GM18907 (cell line): ENCODE measurements around the gene FBXO2.

Experiments used
- ATAC-seq: cut with Tn5 transposase; IDR thresholded peaks from one replicate; pipeline ENCODE4 v1.9.1; 2021; ENCODE audit warnings: mild to moderate bottlenecking, moderate library complexity; ENCODE audit not compliant: unreplicated experiment

The FBXO2 gene

DNA sequence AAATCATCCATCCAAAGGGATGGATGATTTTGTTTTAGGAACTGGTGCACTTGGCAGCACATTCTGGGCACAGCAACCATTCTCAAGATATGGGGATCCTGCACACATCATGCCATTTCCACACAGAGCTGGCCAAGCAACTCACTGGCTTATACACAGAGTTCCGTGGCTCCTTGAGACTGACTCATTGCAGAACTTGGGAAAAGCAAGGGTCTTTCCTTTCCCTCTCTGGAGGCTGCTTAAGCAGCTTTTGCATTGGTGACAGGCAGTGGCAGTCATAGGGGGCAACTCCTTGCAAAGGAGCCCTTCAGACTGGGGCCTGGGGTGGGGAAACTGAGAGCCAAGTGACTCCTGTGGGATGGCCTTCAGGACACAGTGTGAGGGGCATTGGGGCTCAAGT lies 28.6 kb upstream of the FBXO2 start:
- ATAC-seq: no peak

DNA sequence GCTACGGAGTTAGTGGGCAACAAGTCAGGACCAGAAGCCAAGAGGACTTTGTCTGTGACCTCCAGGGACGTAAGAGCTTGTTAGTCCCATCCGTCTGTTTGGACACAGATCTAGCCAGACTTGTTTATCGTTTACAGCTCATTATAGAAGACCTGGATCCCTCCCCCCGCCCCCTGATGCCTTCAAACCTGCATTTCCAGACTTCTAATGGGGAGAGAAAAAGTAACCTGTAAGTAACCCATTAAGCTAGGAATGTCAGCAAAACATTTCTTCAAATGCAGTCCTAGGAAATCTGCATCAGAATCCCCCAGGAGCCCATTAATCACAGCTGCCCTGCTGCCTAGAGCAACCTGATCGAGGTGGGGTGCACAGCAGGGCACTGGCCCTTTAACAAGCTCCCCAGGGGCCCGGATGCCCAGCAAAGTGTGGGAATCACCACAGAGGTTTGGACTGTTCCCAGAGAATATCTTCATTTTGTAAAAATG lies 28.1 kb upstream of the FBXO2 start:
- ATAC-seq: no peak

DNA sequence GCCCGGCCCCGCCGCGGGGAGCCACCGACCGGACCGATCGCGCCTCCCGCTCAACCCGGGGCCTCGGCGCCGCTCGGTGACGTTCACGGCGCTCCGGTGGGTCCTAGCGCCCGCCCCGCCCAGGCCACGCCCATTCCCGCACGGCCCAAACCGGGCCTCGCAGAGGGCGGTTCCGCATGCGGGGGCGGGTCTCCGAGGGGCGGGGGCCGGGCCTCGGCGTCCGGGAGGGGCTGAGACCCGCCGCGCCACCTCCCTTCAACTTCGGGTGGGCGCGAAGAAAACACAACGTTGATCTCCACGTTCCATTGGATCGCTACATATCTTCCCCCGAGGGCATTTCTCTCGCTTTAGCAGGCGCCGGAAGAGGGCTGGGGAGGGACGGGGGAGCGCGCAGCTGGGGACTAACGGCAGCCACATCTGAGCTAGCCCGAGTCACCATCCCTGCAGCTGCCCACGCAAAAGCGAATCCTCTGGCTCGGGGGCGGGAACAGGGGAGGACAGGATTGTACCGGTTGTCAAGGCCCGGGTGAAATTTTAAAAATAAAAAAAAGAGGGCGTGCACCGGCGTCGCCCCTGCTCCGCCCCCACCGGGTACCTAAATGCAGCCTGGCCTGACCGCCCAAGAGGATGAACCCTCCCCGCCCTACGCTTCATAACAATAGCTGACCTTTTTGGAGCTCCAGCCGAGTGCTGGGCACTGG lies 27.0 kb upstream of the FBXO2 start, which contains the start of gene MAD2L2:
TSS of gene MAD2L2 (minus strand) at position 78 of the 701 bp plus-strand sequence. CDS start 547 bp downstream, outside the sequence.
- peak; percentile 82 for ATAC-seq

DNA sequence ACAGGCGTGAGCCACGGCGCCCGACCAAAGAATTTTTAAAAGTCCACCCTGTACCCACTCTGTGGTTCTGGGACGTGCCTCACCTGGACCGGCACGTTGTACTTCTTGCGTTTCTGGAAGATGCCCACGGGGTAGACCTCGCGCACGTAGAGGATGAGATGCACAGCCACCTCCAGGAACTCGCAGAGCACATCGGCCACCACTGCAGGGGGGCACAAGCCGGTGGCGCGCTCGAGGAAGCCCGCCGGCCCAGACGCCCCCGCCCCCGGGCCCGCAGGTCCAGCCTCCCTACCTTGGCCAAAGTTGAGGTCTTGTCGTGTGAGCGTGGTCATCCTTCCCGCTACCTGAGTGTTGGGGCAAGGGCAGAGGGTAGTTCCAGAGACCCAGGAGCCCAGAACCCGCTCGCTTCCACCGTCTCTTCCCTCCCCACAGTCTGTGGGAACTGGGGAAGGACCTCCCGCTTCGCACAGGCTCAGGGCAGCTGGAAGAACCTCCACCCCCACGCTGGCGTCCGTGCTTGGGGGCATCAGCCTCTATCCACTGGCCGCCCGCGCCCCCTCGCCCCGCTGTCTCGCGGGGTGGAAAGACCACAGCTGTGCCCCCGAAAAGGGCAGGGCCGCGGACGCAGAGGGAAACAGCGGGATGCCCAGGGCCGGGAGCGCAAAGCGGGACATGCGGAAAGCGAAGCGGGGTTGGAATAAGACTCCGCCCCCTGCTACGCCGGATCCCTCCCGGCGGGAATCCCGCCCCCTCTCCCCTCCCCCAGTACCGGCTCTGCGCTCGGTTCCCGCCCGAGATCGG lies 26.2 kb upstream of the FBXO2 start:
- ATAC-seq: peak; percentile 24

DNA sequence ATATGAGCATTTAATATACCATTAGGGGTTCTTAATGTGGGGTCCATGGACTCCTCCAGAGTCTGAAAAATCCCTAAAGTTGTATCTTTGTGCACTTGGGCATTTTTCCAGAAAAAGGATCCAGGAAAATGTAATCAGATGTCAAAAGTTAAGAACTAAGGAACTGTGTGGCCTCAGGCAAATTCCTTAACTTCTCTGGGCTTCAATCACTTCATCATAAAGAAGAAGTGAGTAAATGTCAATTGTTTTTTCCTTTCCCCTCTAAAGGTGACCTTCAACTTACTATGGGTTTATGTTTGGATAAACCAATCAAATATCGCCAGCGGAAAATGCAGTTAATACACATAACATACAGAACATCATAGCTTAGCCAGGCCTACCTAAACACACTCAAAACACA lies 24.2 kb upstream of the FBXO2 start:
- ATAC-seq: no peak

GRCh38 chr1:11676386-11677103 lies 22.3 kb upstream of the FBXO2 start:
- no peak for ATAC-seq

GRCh38 chr1:11675325-11675724 lies 21.1 kb upstream of the FBXO2 start:
- ATAC-seq: no peak

DNA sequence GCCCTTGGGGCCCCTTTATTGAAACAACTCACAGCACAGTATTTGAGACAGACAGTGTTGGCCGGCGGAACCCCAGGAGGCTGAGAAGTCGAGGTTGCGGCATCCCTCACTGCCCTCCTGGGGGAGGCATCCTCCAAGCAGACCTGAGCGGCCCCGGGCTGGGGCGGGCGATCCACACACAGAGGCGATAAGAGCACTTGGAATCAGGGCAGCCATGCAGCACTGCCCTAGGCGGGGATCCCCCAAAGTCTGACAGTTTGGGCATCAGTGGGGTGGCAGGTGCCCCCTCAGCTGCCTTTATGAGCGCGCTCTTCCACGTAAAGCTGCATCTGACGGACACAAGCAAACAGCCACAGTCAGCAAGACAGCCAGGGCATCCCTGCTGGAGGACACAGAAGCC lies 20.3 kb upstream of the FBXO2 start:
- ATAC-seq: no peak

DNA sequence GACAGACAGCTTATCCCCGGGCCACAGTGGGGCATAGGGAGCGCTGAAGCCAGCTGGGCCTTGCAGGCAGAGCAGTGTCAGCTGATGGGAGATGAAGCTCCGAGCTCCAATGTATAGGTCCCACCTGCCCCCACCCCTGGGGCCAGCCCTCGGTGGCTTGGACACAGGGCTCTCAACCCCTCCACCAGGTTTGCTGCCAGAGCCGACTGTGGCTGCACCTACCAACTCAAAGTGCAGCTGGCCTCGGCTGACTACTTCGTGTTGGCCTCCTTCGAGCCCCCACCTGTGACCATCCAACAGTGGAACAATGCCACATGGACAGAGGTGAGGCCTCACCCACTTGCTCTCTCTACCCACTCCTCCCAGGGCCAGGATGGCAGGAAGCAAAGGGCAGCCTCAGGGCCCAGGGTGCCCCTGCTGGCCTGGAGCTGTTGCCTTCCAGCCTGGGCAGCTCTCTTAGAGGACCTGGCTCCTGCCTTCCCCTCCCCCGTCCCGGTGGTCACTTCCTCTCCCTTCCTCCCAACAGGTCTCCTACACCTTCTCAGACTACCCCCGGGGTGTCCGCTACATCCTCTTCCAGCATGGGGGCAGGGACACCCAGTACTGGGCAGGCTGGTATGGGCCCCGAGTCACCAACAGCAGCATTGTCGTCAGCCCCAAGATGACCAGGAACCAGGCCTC lies 19.0 kb upstream of the FBXO2 start:
- ATAC-seq: no peak

DNA sequence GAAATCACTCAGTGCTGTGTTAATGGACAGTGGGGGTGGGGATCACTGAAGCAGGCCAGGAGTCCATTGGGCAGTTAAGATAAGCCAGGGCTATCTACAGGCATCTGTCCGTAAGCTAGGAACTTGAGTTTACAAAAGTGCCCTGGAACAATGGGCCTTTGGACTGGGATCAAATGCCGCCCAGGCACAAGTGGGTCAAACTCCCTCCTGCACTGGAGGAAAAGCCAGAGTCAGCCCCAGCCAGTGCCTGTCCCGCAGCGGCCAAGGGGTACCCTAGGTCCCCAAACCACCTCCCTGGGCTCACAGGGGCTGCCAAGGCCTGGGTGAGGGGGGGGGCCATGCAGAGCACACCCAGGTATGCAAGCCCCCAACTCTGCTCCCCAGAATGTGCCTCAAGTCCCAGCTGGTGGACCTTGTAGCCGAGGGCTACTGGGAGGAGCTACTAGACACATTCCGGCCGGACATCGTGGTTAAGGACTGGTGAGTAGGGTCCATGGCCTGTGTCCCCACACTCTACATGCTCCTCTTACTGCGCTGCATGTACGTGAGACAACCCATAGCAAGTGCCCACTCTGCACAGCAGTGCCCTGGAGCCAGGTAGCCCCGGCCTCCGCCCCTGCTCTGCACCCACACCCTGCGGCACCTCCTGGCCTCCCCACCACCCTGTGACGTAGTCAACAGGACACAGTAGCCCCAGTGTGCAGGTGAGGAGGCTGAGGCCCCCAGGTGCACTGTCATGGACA lies 17.5 kb upstream of the FBXO2 start:
- ATAC-seq: no peak

DNA sequence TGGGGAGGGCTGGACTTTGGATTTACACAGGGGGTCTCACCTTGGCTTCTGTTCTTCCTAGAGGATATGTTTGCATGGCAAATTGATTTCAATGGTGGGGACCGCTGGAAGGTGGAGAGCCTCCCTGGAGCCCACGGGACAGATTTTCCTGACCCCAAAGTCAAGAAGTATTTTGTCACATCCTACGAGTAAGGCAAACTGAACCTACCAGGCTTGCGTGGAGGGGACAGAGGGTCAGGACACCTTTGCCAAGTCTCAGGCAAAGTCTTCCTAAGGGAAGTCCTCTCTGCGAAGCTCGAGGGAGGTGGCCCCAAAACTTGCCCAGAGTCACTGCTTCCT lies 16.9 kb upstream of the FBXO2 start:
- no peak for ATAC-seq

GRCh38 chr1:11670747-11671146 lies 16.5 kb upstream of the FBXO2 start:
- no peak for ATAC-seq

GRCh38 chr1:11668516-11668915 lies 14.3 kb upstream of the FBXO2 start:
- ATAC-seq: no peak

DNA sequence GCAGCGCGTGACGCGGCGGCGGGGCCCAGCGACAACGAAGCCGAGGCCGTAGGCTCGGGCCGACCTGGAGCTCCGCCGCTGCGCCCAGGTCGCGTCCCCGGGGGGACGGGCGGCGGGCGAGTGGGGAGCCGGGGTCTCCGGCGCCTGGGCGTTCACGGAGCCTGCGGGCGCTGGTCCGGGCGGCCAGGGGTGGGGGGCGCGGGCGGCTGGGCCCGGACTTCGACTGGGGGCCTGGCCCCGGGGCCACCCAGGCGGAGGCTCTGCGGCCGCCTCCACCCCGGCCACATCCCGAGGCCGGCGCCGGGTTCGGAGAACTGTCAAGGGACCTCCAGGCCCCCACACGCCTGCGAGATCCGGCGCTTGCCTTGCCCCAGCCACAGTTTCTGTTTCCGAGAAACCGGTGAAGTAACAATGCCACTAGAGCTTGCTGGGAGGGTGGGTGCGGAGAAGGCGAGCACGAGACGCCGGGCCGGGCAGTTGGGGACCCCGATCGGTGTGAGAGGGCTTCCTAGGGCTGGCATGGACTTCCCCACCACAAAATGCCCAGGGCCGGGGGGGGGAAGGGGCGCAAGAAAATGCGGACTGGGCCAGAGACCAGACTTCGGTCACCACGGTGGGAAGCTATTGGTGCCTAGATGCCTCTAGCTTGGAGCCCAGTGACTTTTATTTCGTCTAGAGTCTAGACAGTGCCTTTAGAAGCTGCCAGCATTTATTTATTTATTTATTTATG lies 10.3 kb upstream of the FBXO2 start:
- ATAC-seq: peak; percentile 41

DNA sequence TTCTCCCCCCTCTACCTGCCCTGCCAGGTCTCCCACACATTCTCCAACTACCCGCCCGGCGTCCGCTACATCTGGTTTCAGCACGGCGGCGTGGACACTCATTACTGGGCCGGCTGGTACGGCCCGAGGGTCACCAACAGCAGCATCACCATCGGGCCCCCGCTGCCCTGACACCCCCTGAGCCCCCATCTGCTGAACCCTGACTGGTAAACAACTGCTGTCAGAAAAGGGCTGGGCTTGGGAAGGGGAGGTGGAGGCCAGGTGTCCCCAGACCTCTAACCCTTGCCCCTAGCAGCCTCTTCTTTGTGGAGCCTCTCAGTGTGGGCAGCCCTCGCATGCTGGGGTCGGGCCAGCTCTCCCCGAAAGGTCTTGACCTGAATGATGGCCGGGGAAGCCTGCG lies 6.9 kb upstream of the FBXO2 start:
- ATAC-seq: no peak

DNA sequence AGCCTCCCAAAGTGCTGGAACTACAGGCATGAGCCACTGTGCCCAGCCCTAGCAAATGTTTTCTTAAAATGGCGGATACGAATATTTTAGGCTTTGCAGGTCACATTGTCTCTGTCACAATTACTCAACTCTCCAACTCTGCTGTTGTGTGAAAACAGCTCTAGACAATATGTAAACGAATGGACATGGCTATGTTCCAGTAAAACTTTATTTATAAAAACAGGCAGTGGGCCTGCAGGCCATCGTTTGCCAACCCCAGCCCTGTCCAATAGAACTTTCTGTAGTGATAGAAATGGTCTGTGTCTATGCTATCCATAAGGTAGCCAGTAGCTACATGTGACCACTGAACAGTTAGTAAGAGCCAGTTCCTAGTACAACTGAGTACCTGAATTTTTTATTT lies 5.5 kb upstream of the FBXO2 start:
- ATAC-seq: no peak

- ATAC-seq: no peak
Observed at GRCh38 chr1:11658542-11658941, 4.3 kb upstream of the FBXO2 start.

DNA sequence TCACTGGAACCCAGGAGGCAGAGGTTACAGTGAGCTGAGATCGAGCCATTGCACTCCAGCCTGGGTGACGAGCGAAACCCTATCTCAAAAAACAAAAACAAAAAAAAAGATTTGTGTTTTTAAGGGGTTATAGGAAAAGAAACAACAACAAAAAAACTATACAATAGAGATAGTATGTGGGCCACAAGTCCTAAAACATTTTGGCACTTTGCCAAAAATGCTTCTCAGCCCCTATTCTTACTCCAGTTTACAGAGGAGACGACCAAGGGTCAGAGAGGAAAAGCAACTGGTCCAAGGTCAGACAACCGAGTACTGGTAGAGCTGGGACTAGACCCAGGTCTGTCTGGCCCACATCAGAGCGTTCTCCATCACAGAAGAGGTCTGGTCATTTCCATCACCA lies 3.4 kb upstream of the FBXO2 start:
- no peak for ATAC-seq

DNA sequence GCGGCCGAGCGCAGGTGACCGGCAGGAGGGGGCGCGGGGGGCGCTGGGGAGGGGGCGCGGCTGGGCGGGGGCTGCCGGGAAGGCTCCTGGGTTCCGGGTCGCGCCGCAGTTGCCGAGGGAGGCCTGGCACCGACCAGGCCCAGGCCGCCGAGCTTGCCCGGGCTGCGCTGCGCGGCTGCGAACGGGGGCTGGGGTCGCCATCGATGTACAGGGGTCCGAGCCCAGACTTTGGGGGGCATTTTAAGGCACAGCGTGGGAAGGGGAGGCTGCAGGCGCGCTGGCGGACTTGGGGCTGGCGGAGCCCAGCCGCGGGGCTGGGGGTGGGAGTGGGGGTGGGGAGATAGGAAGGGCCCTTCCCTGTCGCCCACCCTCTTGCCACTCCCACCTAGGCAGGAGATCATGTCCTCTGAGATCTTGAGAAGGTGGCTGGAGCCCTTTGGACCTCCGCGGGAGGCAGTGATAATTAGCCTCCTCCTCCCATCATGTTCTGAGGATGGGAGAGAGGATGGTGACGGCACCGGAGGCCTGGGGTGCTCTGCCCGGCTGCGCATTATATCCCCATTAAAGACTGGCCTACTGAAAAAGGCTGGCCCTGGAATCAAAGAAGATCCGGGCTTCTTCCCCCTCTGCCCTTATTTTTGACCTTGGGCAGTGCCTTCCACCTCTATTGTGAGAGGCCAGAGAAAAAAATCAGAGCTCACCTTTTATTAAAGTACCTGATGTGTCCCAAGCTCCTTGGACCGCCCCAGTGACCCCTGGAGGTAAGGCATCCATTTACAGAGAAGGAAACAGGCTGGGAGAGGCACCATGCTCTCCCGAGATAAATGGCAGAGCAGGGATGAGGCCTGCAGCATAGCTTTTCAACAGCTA lies 945 bp upstream of the FBXO2 start:
- peak; percentile 19 for ATAC-seq
